HEK293 (cell line): ENCODE data around the gene CINP.

Experiments used
- CTCF ChIA-PET: fragments of 350-600 bp; formaldehyde crosslinking; extraction: SDS; loops from one replicate; lab custom pipeline; 2021; ENCODE audit warnings: antibody characterized with exemption; lab: Yijun Ruan, JAX
- POLR2A ChIA-PET: fragments of 300-600 bp; formaldehyde crosslinking; extraction: SDS; loops from one replicate; lab custom pipeline; 2020; ENCODE audit warnings: antibody characterized with exemption, inconsistent platforms; lab: Yijun Ruan, JAX
- H3K27ac ChIP-seq: fragments of 200-500 bp; sonication (Bioruptor generic); 2 replicates; pipeline ENCODE4 v1.5.1; 2014; ENCODE audit warnings: low read depth, low read length, control low read depth, inconsistent platforms; ENCODE audit errors: extremely low read depth
- H3K36me3 ChIP-seq, 2 experiments: fragments of 200-500 bp in 1 of 2; sonication (Bioruptor generic) in 1 of 2; 1 replicate in 1 of 2; 2 replicates in 1 of 2; pipeline ENCODE4 v1.5.1; 2014 to 2017; ENCODE audit warnings: inconsistent platforms in 2 of 2, low read length in 2 of 2; ENCODE audit not compliant: control insufficient read depth in 2 of 2, insufficient read depth in 1 of 2
- H3K4me1 ChIP-seq: fragments of 200-500 bp; sonication (Bioruptor generic); 2 replicates; pipeline ENCODE4 v1.5.1; 2014; ENCODE audit warnings: mild to moderate bottlenecking, low read length, inconsistent platforms; ENCODE audit not compliant: control insufficient read depth, insufficient read depth
- H3K4me3 ChIP-seq: 2 replicates; pipeline ENCODE4 v1.5.1; 2011; ENCODE audit warnings: low read depth, mild to moderate bottlenecking, control low read depth, low read length, moderate library complexity
- H3K9me3 ChIP-seq: fragments of 200-500 bp; sonication (Bioruptor generic); 2 replicates; pipeline ENCODE4 v1.5.1; 2014; ENCODE audit warnings: low read depth, low read length, inconsistent platforms; ENCODE audit not compliant: control insufficient read depth, insufficient read depth
- CTCF ChIP-seq: fragments of 450-650 bp; formaldehyde crosslinking; IDR thresholded peaks from 2 replicates; pipeline ENCODE4 v1.5.1; 2016; ENCODE audit warnings: missing biosample characterization, missing genetic modification characterization
- EGR2 ChIP-seq: fragments of 450-650 bp; formaldehyde crosslinking; IDR thresholded peaks from 2 replicates; pipeline ENCODE4 v1.5.1; 2016; ENCODE audit warnings: low read depth, missing biosample characterization, missing genetic modification characterization
- HOXC10 ChIP-seq: sonication (generic); formaldehyde crosslinking; IDR thresholded peaks from 2 replicates; pipeline ENCODE4 v1.8.1; 2023; ENCODE audit warnings: mild to moderate bottlenecking, missing genetic modification reagents
- KLF9 ChIP-seq: fragments of 450-650 bp; formaldehyde crosslinking; IDR thresholded peaks from 2 replicates; pipeline ENCODE4 v1.5.1; 2016; ENCODE audit warnings: missing biosample characterization, missing genetic modification characterization, low read depth
- RBAK ChIP-seq: fragments of 450-650 bp; formaldehyde crosslinking; IDR thresholded peaks from 2 replicates; pipeline ENCODE4 v1.5.1; 2016; ENCODE audit warnings: missing biosample characterization, missing genetic modification characterization
- SCRT1 ChIP-seq: fragments of 450-650 bp; formaldehyde crosslinking; IDR thresholded peaks from 2 replicates; pipeline ENCODE4 v1.5.1; 2016; ENCODE audit warnings: missing biosample characterization, missing genetic modification characterization, borderline replicate concordance
- TRIM28 ChIP-seq: IDR thresholded peaks from 2 replicates; pipeline ENCODE4 v1.6.1; 2011; ENCODE audit warnings: low read length, control low read depth, borderline replicate concordance
- WT1 ChIP-seq: fragments of 450-650 bp; formaldehyde crosslinking; IDR thresholded peaks from 2 replicates; pipeline ENCODE4 v1.5.1; 2016; ENCODE audit warnings: missing biosample characterization, missing genetic modification characterization
- ZBTB48 ChIP-seq: fragments of 450-650 bp; formaldehyde crosslinking; IDR thresholded peaks from 2 replicates; pipeline ENCODE4 v1.5.1; 2016; ENCODE audit warnings: missing biosample characterization, missing genetic modification characterization
- ZFHX2 ChIP-seq: fragments of 450-650 bp; formaldehyde crosslinking; conservative IDR thresholded peaks from 2 replicates; pipeline ENCODE4 v1.5.1; 2016; ENCODE audit warnings: missing biosample characterization, missing genetic modification characterization
- ZNF112 ChIP-seq: fragments of 450-650 bp; formaldehyde crosslinking; IDR thresholded peaks from 2 replicates; pipeline ENCODE4 v1.5.0; 2017; ENCODE audit warnings: missing biosample characterization, missing genetic modification characterization
- ZNF121 ChIP-seq: fragments of 450-650 bp; formaldehyde crosslinking; IDR thresholded peaks from 2 replicates; pipeline ENCODE4 v1.5.1; 2016; ENCODE audit warnings: missing biosample characterization, missing genetic modification characterization
- ZNF132 ChIP-seq: fragments of 450-650 bp; formaldehyde crosslinking; IDR thresholded peaks from 2 replicates; pipeline ENCODE4 v1.5.1; 2017; ENCODE audit warnings: missing biosample characterization, missing genetic modification characterization, borderline replicate concordance
- ZNF148 ChIP-seq: fragments of 450-650 bp; formaldehyde crosslinking; IDR thresholded peaks from 2 replicates; pipeline ENCODE4 v1.5.0; 2017; ENCODE audit warnings: missing biosample characterization, missing genetic modification characterization, borderline replicate concordance
- ZNF2 ChIP-seq: fragments of 450-650 bp; formaldehyde crosslinking; IDR thresholded peaks from 2 replicates; pipeline ENCODE4 v1.5.1; 2016; ENCODE audit warnings: missing biosample characterization, missing genetic modification characterization
- ZNF239 ChIP-seq: fragments of 450-650 bp; formaldehyde crosslinking; IDR thresholded peaks from 2 replicates; pipeline ENCODE4 v1.5.1; 2016; ENCODE audit warnings: missing biosample characterization, missing genetic modification characterization
- ZNF266 ChIP-seq: fragments of 450-650 bp; formaldehyde crosslinking; IDR thresholded peaks from 2 replicates; pipeline ENCODE4 v1.5.1; 2016; ENCODE audit warnings: missing biosample characterization, missing genetic modification characterization, low read depth
- ZNF324 ChIP-seq: fragments of 450-650 bp; formaldehyde crosslinking; IDR thresholded peaks from 2 replicates; pipeline ENCODE4 v1.5.1; 2016; ENCODE audit warnings: missing biosample characterization, missing genetic modification characterization
- ZNF433 ChIP-seq: fragments of 450-650 bp; formaldehyde crosslinking; IDR thresholded peaks from 2 replicates; pipeline ENCODE4 v1.5.1; 2016; ENCODE audit warnings: missing biosample characterization, missing genetic modification characterization, low read depth
- ZNF558 ChIP-seq: fragments of 450-650 bp; formaldehyde crosslinking; IDR thresholded peaks from 2 replicates; pipeline ENCODE4 v1.5.1; 2016; ENCODE audit warnings: missing biosample characterization, missing genetic modification characterization
- ZNF561 ChIP-seq: fragments of 450-650 bp; IDR thresholded peaks from 2 replicates; pipeline ENCODE4 v1.5.1; 2018; ENCODE audit warnings: missing biosample characterization, missing genetic modification characterization, borderline replicate concordance
- ZNF610 ChIP-seq: fragments of 450-650 bp; formaldehyde crosslinking; IDR thresholded peaks from 2 replicates; pipeline ENCODE4 v1.5.1; 2016; ENCODE audit warnings: missing biosample characterization, missing genetic modification characterization, borderline replicate concordance
- ZNF623 ChIP-seq: fragments of 450-650 bp; formaldehyde crosslinking; IDR thresholded peaks from 2 replicates; pipeline ENCODE4 v1.5.1; 2016; ENCODE audit warnings: missing biosample characterization, missing genetic modification characterization
- ZNF626 ChIP-seq: fragments of 450-650 bp; sonication (Bioruptor Pico); formaldehyde crosslinking; IDR thresholded peaks from 2 replicates; pipeline ENCODE4 v1.5.1; 2018; ENCODE audit warnings: missing biosample characterization, missing genetic modification characterization, inconsistent platforms
- ZNF658 ChIP-seq: fragments of 450-650 bp; formaldehyde crosslinking; IDR thresholded peaks from 2 replicates; pipeline ENCODE4; 2016; ENCODE audit warnings: missing biosample characterization, missing genetic modification characterization
- ZNF660 ChIP-seq: fragments of 450-650 bp; IDR thresholded peaks from 2 replicates; pipeline ENCODE4 v1.5.1; 2018; ENCODE audit warnings: missing biosample characterization, mild to moderate bottlenecking, missing genetic modification characterization
- ZNF677 ChIP-seq: fragments of 450-650 bp; IDR thresholded peaks from 2 replicates; pipeline ENCODE4 v1.5.0; 2018; ENCODE audit warnings: missing biosample characterization, mild to moderate bottlenecking, missing genetic modification characterization, moderate library complexity
- ZNF791 ChIP-seq: fragments of 450-650 bp; formaldehyde crosslinking; IDR thresholded peaks from 2 replicates; pipeline ENCODE4 v1.5.1; 2016; ENCODE audit warnings: missing biosample characterization, missing genetic modification characterization
- ZSCAN23 ChIP-seq: fragments of 450-650 bp; formaldehyde crosslinking; IDR thresholded peaks from 2 replicates; pipeline ENCODE4 v1.5.1; 2016; ENCODE audit warnings: missing biosample characterization, missing genetic modification characterization
- ZSCAN30 ChIP-seq: fragments of 450-650 bp; IDR thresholded peaks from 2 replicates; pipeline ENCODE4 v1.5.1; 2018; ENCODE audit warnings: missing biosample characterization, mild to moderate bottlenecking, missing genetic modification characterization, moderate library complexity
- ZSCAN4 ChIP-seq: fragments of 450-650 bp; formaldehyde crosslinking; IDR thresholded peaks from 2 replicates; pipeline ENCODE4 v1.5.1; 2017; ENCODE audit warnings: missing biosample characterization, missing genetic modification characterization

Gene CINP

GRCh38 chr14:102335163-102335562 is 27.5 kb downstream of the CINP start:
- no peak for TF ChIP-seq ZNF324 (tag by site-specific recombination)
- no peak for TF ChIP-seq ZNF677 (tag by site-specific recombination)
- no peak for TF ChIP-seq CTCF (tag by site-specific recombination)
- TF ChIP-seq TRIM28, result no peak
- no peak for TF ChIP-seq ZNF132 (tag by site-specific recombination)
- TF ChIP-seq ZNF658 (tag by site-specific recombination), result no peak
- TF ChIP-seq ZNF112 (tag by site-specific recombination), result no peak
- TF ChIP-seq ZNF121, result no peak
- TF ChIP-seq ZSCAN30 (tag by site-specific recombination), result no peak
- no peak for TF ChIP-seq ZNF433 (tag by site-specific recombination)
- no peak for TF ChIP-seq ZNF626 (tag by site-specific recombination)
- no peak for TF ChIP-seq ZNF561 (tag by site-specific recombination)
- no peak for TF ChIP-seq SCRT1 (tag by site-specific recombination)
- TF ChIP-seq WT1 (tag by site-specific recombination), result no peak
- no peak for TF ChIP-seq ZSCAN4 (tag by site-specific recombination)
- TF ChIP-seq ZNF610 (tag by site-specific recombination), result no peak
- TF ChIP-seq ZFHX2 (tag by site-specific recombination), result no peak
- TF ChIP-seq ZNF623 (tag by site-specific recombination), result no peak
- no peak for TF ChIP-seq ZBTB48 (tag by site-specific recombination)
- ChIA-PET POLR2A (no interaction called here), CTCF (no interaction called here)
- Histone ChIP-seq H3K4me1 (no peaks in the 10 kb centered on the region), H3K27ac (no peak overlapping the region), H3K36me3 (peaks cover 47 to 74% of the 10 kb centered on the region in 2 experiments; a peak in 2 of 3 replicates), H3K9me3 (no peaks in the 10 kb centered on the region), H3K4me3 (no peak overlapping the region)

GRCh38 chr14:102333795-102334705 is 28.6 kb downstream of the CINP start:
- no peaks in the 10 kb centered on the region for H3K4me1 ChIP-seq
- peaks cover 45 to 71% of the 10 kb centered on the region in 2 experiments; a peak in 2 of 3 replicates for H3K36me3 ChIP-seq
- ChIA-PET POLR2A (interaction anchor here (1.4 kb wide), 1 partner anchor 29 kb away, joined by 4 read pairs; the partner anchor contains the start of genes CINP and TECPR2), CTCF (interaction anchor here (0.6 to 1.4 kb wide), 3 partner anchors 9 to 377 kb away, joined by 3 to 4 read pairs (median 4); no protein-coding TSS in a partner anchor)
- no peak overlapping the region for H3K4me3 ChIP-seq
- H3K27ac ChIP-seq, result no peak overlapping the region
- no peaks in the 10 kb centered on the region for H3K9me3 ChIP-seq
- TF ChIP-seq ZNF660 (tag by site-specific recombination) (no peak), ZNF239 (tag by site-specific recombination) (no peak), TRIM28 (no peak), ZNF148 (tag by site-specific recombination) (no peak), ZFHX2 (tag by site-specific recombination) (peak; percentile 81), ZSCAN23 (tag by site-specific recombination) (no peak), ZSCAN30 (tag by site-specific recombination) (no peak), ZNF2 (no peak), HOXC10 (no peak), EGR2 (tag by site-specific recombination) (peak; percentile 88), RBAK (tag by site-specific recombination) (no peak), ZNF558 (tag by site-specific recombination) (no peak), ZNF266 (tag by site-specific recombination) (no peak), ZNF626 (tag by site-specific recombination) (no peak), KLF9 (tag by site-specific recombination) (no peak), ZNF791 (tag by site-specific recombination) (no peak)
